Psoas muscle (tissue), 8 donors: Measurements from ENCODE around the gene DDR2. TPM values are rescaled to one million over a fixed set of nuclear protein-coding genes. Genes with fewer than 3 reads are reported as not detected.
A peak's percentile ranks its signal among the peaks of the same experiment; 100 is the strongest.

Experiments
- ATAC-seq, 4 donors: fragments of 200-7000 bp; cut with Tn5 transposase; one replicate each; pipeline ENCODE4 v1.9.1; 2020; ENCODE audit warnings: moderate library complexity in 3 of 4, mild to moderate bottlenecking in 2 of 4
- DNase-seq, 2 donors: peaks; one replicate each; pipeline ENCODE4 v3.0.0-alpha.2; 2020
- H3K27ac ChIP-seq: fragments of 200-600 bp; one replicate; pipeline ENCODE4 v1.8.0; 2022
- H3K27me3 ChIP-seq, 3 donors: fragments of 200-600 bp in 1 of 3; one replicate each; pipeline versions ENCODE4 v1.6.1 to v1.8.0; 2013 to 2022; ENCODE audit warnings: low read length in 2 of 3, mild to moderate bottlenecking in 2 of 3, moderate library complexity in 1 of 3; ENCODE audit not compliant: insufficient read depth in 3 of 3
- H3K36me3 ChIP-seq, 2 donors: fragments of 200-600 bp in 1 of 2; one replicate each; pipeline versions ENCODE4 v1.6.1 to v1.8.0; 2013 to 2022; ENCODE audit warnings: low read depth in 1 of 2, mild to moderate bottlenecking in 1 of 2, moderate library complexity in 1 of 2; ENCODE audit not compliant: insufficient read depth in 1 of 2
- H3K4me1 ChIP-seq: fragments of 200-600 bp; one replicate; pipeline ENCODE4 v1.8.0; 2022
- H3K4me3 ChIP-seq: fragments of 200-600 bp; one replicate; pipeline ENCODE4 v1.8.0; 2022; ENCODE audit warnings: mild to moderate bottlenecking
- H3K9me3 ChIP-seq: fragments of 200-600 bp; one replicate; pipeline ENCODE4 v1.8.0; 2022
- CTCF ChIP-seq: fragments of 200-600 bp; IDR thresholded peaks from one replicate; pipeline ENCODE4 v1.8.0; 2022; ENCODE audit warnings: antibody characterized with exemption
- WGBS, 3 donors: extraction: QIAGEN DNeasy Blood & Tissue Kit; methylation state at CpG; one replicate each; pipeline versions ENCODE4 v1.1.6 to v1.1.7; 2013; 5-methylcytosine and 5-hydroxymethylcytosine counted together
- intact Hi-C, 2 donors: fragments of 100-400 bp; cut with DNase I; formaldehyde crosslinking; loops; one replicate each; pipeline versions ENCODE4 v1.11.0 to v1.14.2; 2022
- polyA plus RNA-seq, 3 donors: library from polyadenylated mRNA; stranded (reverse); fragments of 200-250 nt; gene quantifications; one replicate each; pipeline ENCODE4 v1.2.3, GENCODE V29; 2013
- total RNA-seq, 4 donors: library from RNA; stranded (reverse); fragmentation: NEBNext Ultra II Directional in 2 of 4; extraction: Animal tissue kit (Norgen Biotek cat#: 25700) in 2 of 4; gene quantifications; one replicate each; pipeline versions ENCODE4 v1.2.1 to v1.2.4, GENCODE V29; 2021 to 2023
- donor health status: healthy with polysubstance abuse.
- donor health status: DM: no; HTN: no; CAD: no; lungs with moderate emphysema.
- donor health status: Bipolar disorder and iron deficiency.
- donor health status: healthy.
- donor health status: DM: yes; HTN: yes; CAD: no.
- donor health status: DM: no; HTN: no; CAD: no.
- donor health status: DM: no; HTN: no; CAD: no.
- donor health status: DM: yes; HTN: yes; CAD: no.

DDR2 gene
- total and polyA plus RNA-seq, 7 donors: 1.3 to 21.2 (median 6.0) TPM

GRCh38 chr1:162605225-162605927 lies 26.9 kb upstream of the DDR2 start:
- intact Hi-C loops: no loop called here

GRCh38 chr1:162609306-162609705 lies 23.0 kb upstream of the DDR2 start:
- Histone ChIP-seq H3K27me3 (no peaks in the 10 kb centered on the region), H3K9me3 (no peaks in the 10 kb centered on the region), H3K27ac (no peak overlapping the region), H3K4me1 (peaks cover 10% of the 10 kb centered on the region), H3K36me3 (no peaks in the 10 kb centered on the region), H3K4me3 (no peak overlapping the region)
- 64 to 81% (median 73%) methylated on average over 2 of the region's 2 CpGs for WGBS, 3 donors
- intact Hi-C loops: no loop called here
- DNase-seq (no peak), ATAC-seq (peak in 1 of 4 donors; percentile 18)
- no peak for TF ChIP-seq CTCF

More at GRCh38 chr1:162605225-162605927, 26.9 kb upstream of the DDR2 start:
- no peak for DNase-seq
- no peaks in the 10 kb centered on the region for H3K27me3 ChIP-seq
- no peak for ATAC-seq
- 95% methylated on average over 3 of the region's 3 CpGs for WGBS, 3 donors
- TF ChIP-seq CTCF: no peak
- H3K4me1 ChIP-seq: no peaks in the 10 kb centered on the region
- H3K9me3 ChIP-seq: no peaks in the 10 kb centered on the region
- H3K4me3 ChIP-seq: no peak overlapping the region
- no peak overlapping the region for H3K27ac ChIP-seq
- H3K36me3 ChIP-seq: peaks cover 2 to 25% of the 10 kb centered on the region in 2 donors

GRCh38 chr1:162612606-162613400 lies 19.5 kb upstream of the DDR2 start:
- peak overlapping the region; percentile 12 for H3K27ac ChIP-seq
- intact Hi-C loops: loop anchor here (2.0 kb wide), 1 partner anchor 188 kb away; no protein-coding TSS in a partner anchor
- no peak overlapping the region for H3K4me3 ChIP-seq
- no peak for TF ChIP-seq CTCF
- H3K4me1 ChIP-seq: peaks cover 10% of the 10 kb centered on the region
- H3K27me3 ChIP-seq: no peaks in the 10 kb centered on the region
- ATAC-seq (peak; percentile 41 to 70 (median 54)), DNase-seq (peak; percentile 59 to 69)
- 39 to 56% (median 42%) methylated on average over 8 of the region's 8 CpGs for WGBS, 3 donors
- H3K9me3 ChIP-seq: peaks cover 8% of the 10 kb centered on the region
- H3K36me3 ChIP-seq: no peaks in the 10 kb centered on the region

GRCh38 chr1:162616848-162617247 lies 15.4 kb upstream of the DDR2 start:
- intact Hi-C loops: no loop called here
- no peak overlapping the region for H3K4me3 ChIP-seq
- no peaks in the 10 kb centered on the region for H3K27me3 ChIP-seq
- H3K36me3 ChIP-seq: no peaks in the 10 kb centered on the region
- H3K9me3 ChIP-seq: peaks cover 12% of the 10 kb centered on the region
- no peak for TF ChIP-seq CTCF
- no peak overlapping the region for H3K27ac ChIP-seq
- peaks cover 10% of the 10 kb centered on the region for H3K4me1 ChIP-seq
- WGBS, 3 donors: 93 to 98% (median 97%) methylated on average over 1 of the region's 1 CpG
- DNase-seq (no peak), ATAC-seq (no peak)
